Measurements from ENCODE around the gene GALNTL6. TPM values are rescaled to one million over a fixed set of nuclear protein-coding genes. Genes with fewer than 3 reads are reported as not detected.

The GALNTL6 gene
- total and polyA plus RNA-seq, 2 experiments from 2014 or later = 0.38 to 0.40 TPM

DNA sequence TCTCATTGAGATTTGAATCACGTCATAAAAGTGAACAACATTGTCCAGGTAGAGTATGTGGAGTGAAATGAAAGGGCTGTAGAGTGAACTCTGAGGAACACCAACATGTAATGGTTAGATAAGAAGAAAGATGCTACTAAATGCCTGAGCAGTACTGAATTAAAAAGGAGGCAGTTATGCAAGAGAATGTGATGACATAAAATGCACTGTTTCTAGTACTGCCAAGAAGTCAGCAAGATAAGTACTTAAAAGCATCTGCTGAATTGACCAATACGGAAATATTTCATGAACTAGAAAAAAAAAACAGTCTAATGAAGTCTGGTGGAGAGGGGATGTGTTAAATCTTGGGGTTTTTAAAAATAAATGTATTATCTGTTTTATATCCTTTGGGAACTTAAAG lies 771.6 kb downstream of the GALNTL6 start:
- no peaks in the 10 kb centered on the region for H3F3A ChIP-seq (replicated peaks; ENCODE audit: low read depth)
- H3K79me2 ChIP-seq (replicated peaks; ENCODE audit: insufficient read depth) = no peaks in the 10 kb centered on the region
- Mint-ChIP-seq H3K27ac (no peak overlapping the region), H3K36me3 (ENCODE audit: low read depth) (no peaks in the 10 kb centered on the region), H3K4me3 (no peak overlapping the region), H3K27me3 (ENCODE audit: insufficient read depth, low read depth, poor library complexity) (peaks cover 1% of the 10 kb centered on the region), H3K4me1 (no peaks in the 10 kb centered on the region), H3K9me3 (peaks cover 3% of the 10 kb centered on the region; the same call in 2 of the 3 replicates)
- H3K27me3 ChIP-seq (ENCODE audit: insufficient read depth) = no peaks in the 10 kb centered on the region
- no peaks in the 10 kb centered on the region for H3K36me3 ChIP-seq (ENCODE audit: insufficient read depth)
- TF ChIP-seq POLR2AphosphoS5 (IDR thresholded peaks at IDR 0.05; ENCODE audit: low read depth) (no peak), NANOG (IDR thresholded peaks at IDR 0.05; ENCODE audit: borderline replicate concordance) (no peak), JUNB (IDR thresholded peaks at IDR 0.05; ENCODE audit: unreplicated experiment) (no peak), EZH2phosphoT487 (IDR thresholded peaks at IDR 0.05; ENCODE audit: unreplicated experiment) (no peak), CREB1 (CRISPR knock-in tag; IDR thresholded peaks at IDR 0.05; ENCODE audit: low read depth) (no peak), ZNF114 (CRISPR knock-in tag; IDR thresholded peaks at IDR 0.05) (no peak), ZNF331 (CRISPR knock-in tag; IDR thresholded peaks at IDR 0.05; ENCODE audit: low read depth) (no peak), EZH2 (IDR thresholded peaks at IDR 0.05; ENCODE audit: low read depth, unreplicated experiment) (no peak), CTCF (conservative IDR thresholded peaks at IDR 0.05; ENCODE audit: low read depth in 2 of 2) (no peak), ZNF462 (CRISPR knock-in tag; IDR thresholded peaks at IDR 0.05) (no peak)
- TF ChIP-seq, protein P1, sequence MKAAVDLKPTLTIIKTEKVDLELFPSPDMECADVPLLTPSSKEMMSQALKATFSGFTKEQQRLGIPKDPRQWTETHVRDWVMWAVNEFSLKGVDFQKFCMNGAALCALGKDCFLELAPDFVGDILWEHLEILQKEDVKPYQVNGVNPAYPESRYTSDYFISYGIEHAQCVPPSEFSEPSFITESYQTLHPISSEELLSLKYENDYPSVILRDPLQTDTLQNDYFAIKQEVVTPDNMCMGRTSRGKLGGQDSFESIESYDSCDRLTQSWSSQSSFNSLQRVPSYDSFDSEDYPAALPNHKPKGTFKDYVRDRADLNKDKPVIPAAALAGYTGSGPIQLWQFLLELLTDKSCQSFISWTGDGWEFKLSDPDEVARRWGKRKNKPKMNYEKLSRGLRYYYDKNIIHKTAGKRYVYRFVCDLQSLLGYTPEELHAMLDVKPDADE (IDR thresholded peaks at IDR 0.05) = no peak
- no peaks in the 10 kb centered on the region for H3K4me1 ChIP-seq (ENCODE audit: insufficient read depth)
- H2AFZ ChIP-seq = no peak overlapping the region
- ATAC-seq (no peak), DNase-seq (ENCODE audit: low spot score) (no peak)
- H3K27ac ChIP-seq (ENCODE audit: low read depth) = no peak overlapping the region
- H4K20me1 ChIP-seq (replicated peaks; ENCODE audit: insufficient read depth) = no peaks in the 10 kb centered on the region
- H3K4me2 ChIP-seq = no peak overlapping the region
- H3K9me2 ChIP-seq (ENCODE audit: insufficient read depth) = peaks cover 4% of the 10 kb centered on the region; the same call in 1 of the 2 replicates
- no peak overlapping the region for H3K4me3 ChIP-seq
